K562 (cell line): Measurements from ENCODE around the gene PRPF8. TPM values are rescaled to one million over a fixed set of nuclear protein-coding genes. Genes with fewer than 3 reads are reported as not detected.
A peak's percentile ranks its signal among the peaks of the same experiment; 100 is the strongest.

ENCODE experiments used
- ATF7 ChIP-seq: fragments of 450-650 bp; IDR thresholded peaks from 2 replicates; pipeline ENCODE4 v1.7.1; 2014; ENCODE audit warnings: mild to moderate bottlenecking, moderate library complexity
- CCNT2 ChIP-seq: IDR thresholded peaks from 2 replicates; pipeline ENCODE4 v1.6.1; 2011; ENCODE audit warnings: borderline replicate concordance, low read depth, mild to moderate bottlenecking, moderate library complexity, mixed read lengths, low read length; ENCODE audit not compliant: insufficient read length; ENCODE audit errors: extremely low read depth
- CREB1 ChIP-seq, 2 experiments: sonication (generic) in 1 of 2; formaldehyde crosslinking in 1 of 2; IDR thresholded peaks; 2 replicates each; pipeline versions ENCODE4 v1.6.1 to v1.8.0; 2012 to 2022; ENCODE audit warnings: inconsistent platforms in 1 of 2, mild to moderate bottlenecking in 1 of 2, missing genetic modification reagents in 1 of 2, moderate library complexity in 1 of 2
- CREB3L1 ChIP-seq: fragments of 450-650 bp; IDR thresholded peaks from 2 replicates; pipeline ENCODE4 v1.6.1; 2014; ENCODE audit warnings: low read depth, mild to moderate bottlenecking, moderate library complexity, borderline replicate concordance
- ESRRB ChIP-seq: fragments of 250-450 bp; sonication (Bioruptor Pico); IDR thresholded peaks from 2 replicates; pipeline ENCODE4 v1.5.0; 2020; ENCODE audit warnings: mild to moderate bottlenecking, moderate library complexity, borderline replicate concordance
- FOXK2 ChIP-seq, 2 experiments: fragments of 450-650 bp; IDR thresholded peaks in 1 of 2; conservative IDR thresholded peaks in 1 of 2; 2 replicates each; pipeline ENCODE4 v1.6.1; 2016; ENCODE audit warnings: low read depth in 2 of 2, mild to moderate bottlenecking in 1 of 2
- GTF2F1 ChIP-seq: IDR thresholded peaks from 2 replicates; pipeline ENCODE4 v1.6.1; 2011; ENCODE audit warnings: low read depth, low read length, improper control_type of control experiment
- JUND ChIP-seq, 2 experiments: IDR thresholded peaks; 2 replicates in 1 of 2; 3 replicates in 1 of 2; pipeline ENCODE4 v1.6.1; 2011; ENCODE audit warnings: borderline replicate concordance in 2 of 2, low read depth in 2 of 2, low read length in 2 of 2, improper control_type of control experiment in 1 of 2, missing biosample characterization in 1 of 2, missing genetic modification characterization in 1 of 2, missing genetic modification reagents in 1 of 2
- KAT7 ChIP-seq: sonication (generic); formaldehyde crosslinking; IDR thresholded peaks from 2 replicates; pipeline ENCODE4 v1.8.0; 2022; ENCODE audit warnings: missing genetic modification reagents, mild to moderate bottlenecking, borderline replicate concordance
- PKNOX1 ChIP-seq: fragments of 450-650 bp; IDR thresholded peaks from 2 replicates; pipeline ENCODE4 v1.6.1; 2016
- PML ChIP-seq: IDR thresholded peaks from 2 replicates; pipeline ENCODE4 v1.6.1; 2012; ENCODE audit warnings: low read length, inconsistent platforms
- POLR2AphosphoS5 ChIP-seq: IDR thresholded peaks from 2 replicates; pipeline ENCODE4 v1.6.1; 2011; ENCODE audit warnings: mild to moderate bottlenecking, low read depth, low read length, moderate library complexity; ENCODE audit not compliant: control insufficient read depth, insufficient read depth
- RAD51 ChIP-seq: fragments of 450-650 bp; IDR thresholded peaks from 2 replicates; pipeline ENCODE4 v1.7.1; 2016; ENCODE audit warnings: low read depth, mild to moderate bottlenecking, borderline replicate concordance
- SIN3B ChIP-seq: fragments of 450-650 bp; IDR thresholded peaks from 2 replicates; pipeline ENCODE4 v1.6.1; 2017; ENCODE audit warnings: low read depth, mild to moderate bottlenecking, moderate library complexity
- STAT5A ChIP-seq: IDR thresholded peaks from 2 replicates; pipeline ENCODE4 v1.6.1; 2012; ENCODE audit warnings: low read length, inconsistent platforms, borderline replicate concordance
- ZBTB49 ChIP-seq: sonication (generic); formaldehyde crosslinking; IDR thresholded peaks from 2 replicates; pipeline ENCODE4 v1.8.0; 2022; ENCODE audit warnings: missing genetic modification reagents, mild to moderate bottlenecking, borderline replicate concordance
- ZNF41 ChIP-seq: fragments of 250-450 bp; sonication (Bioruptor Pico); conservative IDR thresholded peaks from 2 replicates; pipeline ENCODE4 v1.4.0; 2020; ENCODE audit warnings: mild to moderate bottlenecking
- ZNF512 ChIP-seq: IDR thresholded peaks from 2 replicates; pipeline ENCODE4 v1.6.1; 2016; ENCODE audit warnings: missing genetic modification characterization, missing compliant biosample characterization
- ZSCAN32 ChIP-seq: fragments of 450-650 bp; formaldehyde crosslinking; IDR thresholded peaks from 2 replicates; pipeline ENCODE4 v1.4.0; 2020; ENCODE audit warnings: mild to moderate bottlenecking, moderate library complexity
- polyA plus RNA-seq, 8 experiments: library from polyadenylated mRNA; depleted of rRNA in 4 of 8; stranded (reverse) in 5 of 8; unstranded in 3 of 8; fragments of >200 nt; fragmentation: Nextera tagmentation in 2 of 8; fragmentation: Illumina TruSeq in 1 of 8; extraction: Ambion mirVana in 2 of 8; extraction: Trizol in 1 of 8; gene quantifications; 2 replicates each; pipeline versions ENCODE4 v1.2.1 to v1.2.3, GENCODE V29; 2011 to 2014; ENCODE audit warnings: inconsistent platforms in 1 of 8, missing spikeins in 1 of 8
- total RNA-seq, 7 experiments: library from RNA; depleted of rRNA in 6 of 7; stranded (reverse); fragments of >200 nt in 6 of 7; fragmentation: Illumina TruSeq in 2 of 7; extraction: Trizol in 2 of 7; gene quantifications; 2 replicates each; pipeline versions ENCODE4 v1.2.1 to v1.2.3, GENCODE V29; 2011 to 2021; ENCODE audit warnings: low replicate concordance in 1 of 7

Gene PRPF8
- total and polyA plus RNA-seq, 9 of the 15 experiments (the other 6 are each of a cell fraction or from before 2014, with no cell fraction given), result 64.3 to 294 (median 85.9) TPM

GRCh38 chr17:1649844-1650501, 34.7 kb downstream of the PRPF8 start, which contains the start of gene RILP (continued):
- TF ChIP-seq ESRRB (CRISPR knock-in tag), result no peak
- peak; percentile 30; the same call in 1 of the 2 replicates for TF ChIP-seq CREB3L1
- TF ChIP-seq GTF2F1, result peak; percentile 63; the same call in 1 of the 2 replicates
- TF ChIP-seq PML, result peak; percentile 61
- TF ChIP-seq SIN3B, result peak; percentile 30; the same call in 1 of the 2 replicates
- no peak for TF ChIP-seq ZSCAN32 (CRISPR knock-in tag)
- peak; percentile 17 for TF ChIP-seq CCNT2
- TF ChIP-seq KAT7, result 0 out of 2 replicates have a peak, but pooled peaks have one; percentile 74
- TF ChIP-seq STAT5A, result peak; percentile 9; the same call in 1 of the 2 replicates
- TF ChIP-seq ZBTB49 (CRISPR knock-in tag), result no peak
- TF ChIP-seq CREB1 (IDR thresholded peaks at IDR 0.05), result no peak
- 0 out of 2 replicates have a peak, but pooled peaks have one; percentile 50 for TF ChIP-seq CREB1 (CRISPR knock-in tag; IDR thresholded peaks at IDR 0.05)
- peak; percentile 35; the same call in 1 of the 2 replicates for TF ChIP-seq PKNOX1
- peak; percentile 77 for TF ChIP-seq POLR2AphosphoS5
- TF ChIP-seq ZNF512 (tag), result no peak
- TF ChIP-seq ZNF41 (CRISPR knock-in tag), result 0 out of 2 replicates have a peak, but pooled peaks have one; percentile 41
- 0 out of 2 replicates have a peak, but pooled peaks have one; percentile 19 for TF ChIP-seq RAD51
- peak; percentile 71 to 77; a peak in 3 of 4 replicates for TF ChIP-seq FOXK2 (conservative IDR thresholded peaks at IDR 0.05 in 1 of 2, IDR thresholded peaks at IDR 0.05 in 1 of 2; ENCODE audit: low read depth in 2 of 2)
- TF ChIP-seq ATF7, result peak; percentile 37; the same call in 1 of the 2 replicates
- peak; percentile 54 for TF ChIP-seq JUND (IDR thresholded peaks at IDR 0.05; ENCODE audit: borderline replicate concordance, low read depth, low read length)
- TF ChIP-seq JUND (tag; IDR thresholded peaks at IDR 0.05; ENCODE audit: borderline replicate concordance, low read depth, low read length), result peak; percentile 33; the same call in 1 of the 3 replicates
